NB4 (cell line): ENCODE data around the gene TFF2.

Experiments used
- CTCF ChIP-seq: IDR thresholded peaks from one replicate; pipeline ENCODE4 v1.5.1; 2012; ENCODE audit warnings: low read depth, low read length
- POLR2A ChIP-seq: IDR thresholded peaks from 2 replicates; pipeline ENCODE4 v1.6.1; 2011; ENCODE audit warnings: mild to moderate bottlenecking; ENCODE audit not compliant: insufficient read length; ENCODE audit errors: extremely low read depth

GRCh38 chr21:42317341-42317741 lies 33.5 kb downstream of the TFF2 start:
- no peak for TF ChIP-seq CTCF
- TF ChIP-seq POLR2A = no peak
